Activated naive CD8-positive, alpha-beta T cell treated with anti-CD3 and anti-CD28 coated beads, Interleukin-2, amount 50 U/mL, for 16 hours (primary cell): ENCODE measurements around the gene ABCG1.
A peak's percentile ranks its signal among the peaks of the same experiment; 100 is the strongest.

Experiments used
- DNase-seq: peaks from one replicate; pipeline ENCODE4 v3.0.0-alpha.2; 2020; ENCODE audit warnings: low read depth, low spot score

Gene ABCG1

GRCh38 chr21:42321231-42321630, 102.3 kb downstream of the ABCG1 start:
- no peak for DNase-seq

DNA sequence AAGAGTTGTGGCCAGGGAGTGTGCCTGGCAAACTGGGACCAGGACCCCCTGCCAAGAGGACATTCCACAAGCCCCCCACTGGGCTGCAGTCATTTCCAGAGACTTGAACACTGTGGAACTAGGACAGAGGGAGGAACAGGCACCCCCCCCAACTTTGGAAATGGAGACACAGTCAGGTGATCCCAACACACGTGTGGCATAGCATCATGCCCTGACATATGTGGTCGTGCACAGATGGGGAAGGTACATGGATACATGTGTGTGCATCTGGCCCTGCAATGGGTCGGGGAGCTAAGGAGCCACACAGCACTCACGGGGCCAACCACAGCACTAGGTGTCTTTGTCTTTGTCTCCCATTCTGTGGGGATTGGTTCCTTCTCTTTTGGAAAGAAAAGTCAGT, 102.9 kb downstream of the ABCG1 start:
- no peak for DNase-seq

DNA sequence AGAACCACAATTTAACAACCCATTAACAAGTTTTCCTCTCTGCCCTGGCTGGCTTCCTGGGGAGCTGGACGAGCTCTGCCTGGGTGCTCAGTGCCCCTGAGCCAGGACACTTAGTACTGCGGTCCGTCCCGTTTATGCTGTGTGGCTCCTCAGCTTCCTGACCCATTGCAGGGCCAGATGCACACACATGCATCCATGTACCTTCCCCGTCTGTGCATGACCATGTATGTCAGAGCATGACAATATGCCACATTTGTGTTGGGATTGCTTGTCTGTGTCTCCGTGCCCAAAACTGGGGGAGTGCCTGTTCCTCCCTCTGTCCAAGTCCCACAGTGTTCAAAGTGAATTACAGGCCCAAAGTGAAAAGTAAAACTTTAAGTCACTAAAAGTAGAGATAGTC, 106.0 kb downstream of the ABCG1 start:
- no peak for DNase-seq

GRCh38 chr21:42330380-42331371, 111.7 kb downstream of the ABCG1 start:
- DNase-seq, result no peak

DNA sequence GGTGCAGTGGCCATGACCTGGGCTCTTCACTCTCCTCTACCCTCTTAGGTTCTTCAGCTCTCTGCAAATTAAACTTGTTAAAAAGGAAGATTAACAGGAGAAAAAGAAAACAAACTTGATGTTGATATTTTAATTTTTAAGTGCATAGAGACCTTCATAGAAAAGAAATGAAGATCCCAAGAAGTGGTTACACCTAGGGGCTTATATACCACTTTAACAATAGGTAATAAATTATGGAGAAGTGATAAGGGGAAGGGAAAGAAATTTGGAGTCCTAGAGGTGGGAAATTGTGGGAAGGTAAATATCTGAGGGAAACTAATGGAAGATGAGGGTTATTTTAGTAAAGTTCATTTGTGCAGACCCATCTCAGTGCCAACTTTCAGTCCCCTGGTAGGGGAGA, 112.7 kb downstream of the ABCG1 start:
- DNase-seq, result no peak

DNA sequence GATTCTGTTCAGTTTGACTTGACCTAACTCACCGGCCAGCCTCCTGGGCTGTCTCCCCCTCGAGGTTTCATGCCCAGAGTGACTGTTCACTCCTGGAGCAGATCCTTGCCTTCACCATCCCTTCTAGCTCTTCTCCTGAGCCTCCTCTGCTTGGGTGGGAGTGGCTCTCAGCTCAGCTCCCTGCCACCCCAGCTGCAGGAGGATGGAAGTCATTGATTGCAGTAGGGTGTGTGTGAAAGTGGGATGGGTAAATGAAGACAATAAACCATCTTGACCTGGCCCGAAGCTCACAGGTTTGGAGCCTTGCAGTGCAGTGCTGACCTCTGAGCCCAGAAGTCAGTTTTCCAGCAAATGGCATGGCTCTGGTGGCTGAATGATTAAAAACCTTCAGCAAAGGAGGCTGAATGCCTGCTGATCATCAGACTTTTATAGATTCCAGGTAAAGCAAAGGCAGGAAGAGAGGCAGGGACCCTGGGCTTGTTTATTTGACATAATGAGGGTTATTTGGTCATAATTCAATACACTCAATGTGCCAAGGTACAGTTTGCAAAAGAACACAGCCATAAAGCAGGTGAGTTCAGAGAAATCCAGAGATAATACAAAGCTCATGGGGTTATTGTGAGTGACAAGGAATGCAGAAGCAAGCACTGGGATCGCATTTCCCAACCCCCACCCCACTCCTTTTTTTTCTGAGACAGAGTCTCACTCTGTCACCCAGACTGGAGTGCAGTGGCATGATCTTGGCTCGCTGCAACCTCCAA, 113.8 kb downstream of the ABCG1 start:
- DNase-seq, result no peak

- DNase-seq, result no peak
Observed at GRCh38 chr21:42336054-42336453, 117.1 kb downstream of the ABCG1 start.

GRCh38 chr21:42337276-42337675, 118.3 kb downstream of the ABCG1 start:
- no peak for DNase-seq

- DNase-seq, result peak; percentile 75
Observed at GRCh38 chr21:42337830-42338728, 119.1 kb downstream of the ABCG1 start.

- no peak for DNase-seq
Observed at GRCh38 chr21:42338729-42339715, 120.1 kb downstream of the ABCG1 start.

- DNase-seq, result no peak
Observed at GRCh38 chr21:42340187-42341050, 121.5 kb downstream of the ABCG1 start.

DNA sequence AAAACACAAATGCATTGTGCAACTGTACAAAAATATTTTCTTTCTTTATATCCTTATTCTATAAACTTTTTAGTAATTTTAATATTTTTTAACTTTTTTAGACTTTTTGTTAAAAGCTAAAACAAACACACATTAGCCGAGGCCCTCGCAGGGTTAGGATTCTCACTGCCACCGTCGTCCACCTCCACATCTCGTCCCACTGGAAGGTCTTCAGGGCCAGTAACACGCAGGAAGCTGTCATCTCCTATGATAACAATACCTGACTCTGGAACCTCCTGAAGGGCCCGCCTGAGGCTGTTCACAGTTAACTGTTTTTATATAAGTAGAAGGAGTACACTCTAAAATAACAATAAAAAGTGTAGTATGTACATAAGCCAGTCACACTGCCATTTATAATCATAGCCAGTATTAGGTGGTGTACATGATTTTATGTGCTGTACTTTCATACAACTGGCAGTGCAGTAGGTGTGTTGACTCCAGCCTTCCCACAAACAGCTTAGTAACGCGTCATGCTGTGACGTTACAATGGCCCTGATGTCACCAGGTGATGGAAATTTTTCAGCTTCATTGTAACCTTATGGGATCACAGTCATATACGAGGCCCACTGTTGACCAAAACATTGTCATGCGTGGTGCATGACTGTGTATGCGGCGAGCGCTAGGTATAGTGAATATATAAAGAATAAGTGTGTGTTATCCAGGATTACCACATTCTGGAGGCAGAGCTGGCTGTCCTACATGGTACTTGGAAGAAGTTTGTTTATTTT, 123.0 kb downstream of the ABCG1 start:
- no peak for DNase-seq

- DNase-seq, result no peak
Observed at GRCh38 chr21:42343101-42343500, 124.2 kb downstream of the ABCG1 start.

- DNase-seq, result no peak
Observed at GRCh38 chr21:42343556-42343955, 124.6 kb downstream of the ABCG1 start.

GRCh38 chr21:42343963-42344510, 125.1 kb downstream of the ABCG1 start:
- no peak for DNase-seq

DNA sequence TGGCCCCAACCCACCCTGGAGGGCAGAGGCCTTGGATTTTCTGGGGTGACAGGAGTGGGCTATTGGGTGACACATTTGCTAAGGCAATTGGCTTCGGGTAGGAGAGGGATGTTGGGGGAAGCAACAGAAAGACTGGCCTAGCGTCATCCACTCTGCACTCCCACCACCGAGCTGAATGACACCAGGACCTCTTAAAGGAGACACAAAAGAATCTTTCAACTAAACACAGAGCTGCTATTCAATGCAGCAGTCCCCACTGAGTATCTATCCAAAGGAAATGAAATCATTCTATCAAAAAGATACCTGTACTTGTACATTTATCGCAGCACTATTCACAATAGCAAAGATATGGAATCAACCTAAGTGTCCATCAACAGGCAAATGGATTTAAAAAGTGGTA, 125.7 kb downstream of the ABCG1 start:
- no peak for DNase-seq

DNA sequence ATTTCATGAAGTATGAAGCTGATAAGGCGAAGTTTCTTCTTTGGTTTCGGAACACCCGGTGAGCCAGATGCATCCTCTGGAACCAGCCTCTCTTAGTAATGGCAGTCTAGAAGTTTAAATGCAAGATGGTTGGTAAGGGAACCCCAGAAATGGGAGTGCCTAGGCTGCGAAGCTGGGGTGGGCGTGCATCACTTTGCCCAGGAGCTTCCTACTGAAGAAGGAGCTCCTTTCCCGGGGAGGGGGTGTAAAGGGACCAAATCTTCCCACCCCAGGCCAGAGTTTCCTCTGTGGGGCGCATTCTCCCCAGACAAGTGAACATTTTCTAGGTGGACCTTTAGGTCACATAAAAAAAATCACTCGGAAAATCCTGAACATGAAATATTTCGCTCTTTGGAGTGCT, 127.5 kb downstream of the ABCG1 start:
- DNase-seq, result no peak
